HG02884 (cell line): ENCODE data around the gene ACSF2.
"Not testable (repeated sequence)": the region's sequence is repeated elsewhere in the genome, so short reads cannot be mapped to it uniquely, and the experiment has no call there.

Source experiments
- ATAC-seq: cut with Tn5 transposase; IDR thresholded peaks from one replicate; pipeline ENCODE4 v1.9.1; 2021; ENCODE audit warnings: mild to moderate bottlenecking, moderate library complexity; ENCODE audit not compliant: unreplicated experiment

The ACSF2 gene

GRCh38 chr17:50406578-50406977 is 19.4 kb upstream of the ACSF2 start:
- no peak for ATAC-seq

GRCh38 chr17:50407921-50408320 is 18.1 kb upstream of the ACSF2 start:
- no peak for ATAC-seq

- ATAC-seq: no peak
Observed at GRCh38 chr17:50412188-50412732, 13.8 kb upstream of the ACSF2 start.

GRCh38 chr17:50414808-50415207 is 11.2 kb upstream of the ACSF2 start:
- ATAC-seq: no peak

GRCh38 chr17:50419577-50419976 is 6.4 kb upstream of the ACSF2 start:
- ATAC-seq: not testable (repeated sequence)

- no peak for ATAC-seq
Observed at GRCh38 chr17:50420419-50421112, 5.5 kb upstream of the ACSF2 start.

- ATAC-seq: no peak
Observed at GRCh38 chr17:50421308-50422051, 4.5 kb upstream of the ACSF2 start.

GRCh38 chr17:50422738-50423137 is 3.3 kb upstream of the ACSF2 start:
- ATAC-seq: no peak

- ATAC-seq: no peak
Observed at GRCh38 chr17:50423553-50424159, 2.4 kb upstream of the ACSF2 start.

GRCh38 chr17:50424246-50424995 is 1.6 kb upstream of the ACSF2 start:
- no peak for ATAC-seq

GRCh38 chr17:50424996-50425681 is 879 bp upstream of the ACSF2 start:
- no peak for ATAC-seq

GRCh38 chr17:50426472-50426782 is 409 bp downstream of the ACSF2 start:
- ATAC-seq: no peak

- ATAC-seq: no peak
Observed at GRCh38 chr17:50426814-50427787, 1.1 kb downstream of the ACSF2 start.

GRCh38 chr17:50428126-50428525 is 2.1 kb downstream of the ACSF2 start:
- ATAC-seq: not testable (repeated sequence)

- ATAC-seq: no peak
Observed at GRCh38 chr17:50428831-50429424, 2.9 kb downstream of the ACSF2 start.

- no peak for ATAC-seq
Observed at GRCh38 chr17:50429793-50430192, 3.8 kb downstream of the ACSF2 start.

- no peak for ATAC-seq
Observed at GRCh38 chr17:50430821-50431618, 5.0 kb downstream of the ACSF2 start.

- no peak for ATAC-seq
Observed at GRCh38 chr17:50432125-50432762, 6.2 kb downstream of the ACSF2 start.
